ENCODE data around the gene MAP7.
"Not testable (repeated sequence)": the region's sequence is repeated elsewhere in the genome, so short reads cannot be mapped to it uniquely, and the experiment has no call there.

Gene MAP7

DNA sequence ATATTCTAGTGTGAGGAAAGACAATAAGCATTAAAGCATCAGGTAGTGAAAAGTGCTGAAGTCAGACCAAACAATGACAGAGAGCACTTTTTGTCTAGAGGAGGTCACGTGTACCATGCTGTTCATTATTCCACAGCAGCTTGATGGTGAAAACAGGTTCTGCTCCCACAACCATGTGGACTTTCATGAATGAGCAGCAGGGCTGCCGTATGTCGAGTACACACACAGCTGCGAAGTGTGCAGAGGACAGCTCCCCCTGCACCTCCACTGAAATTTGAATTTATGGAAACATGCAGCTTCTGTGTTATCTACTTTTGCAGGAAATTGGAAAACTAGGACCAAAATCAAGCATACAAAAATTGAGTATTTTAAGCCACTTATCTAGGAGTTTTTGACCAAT lies 85.3 kb downstream of the MAP7 start:
- no peak for DNase-seq

DNA sequence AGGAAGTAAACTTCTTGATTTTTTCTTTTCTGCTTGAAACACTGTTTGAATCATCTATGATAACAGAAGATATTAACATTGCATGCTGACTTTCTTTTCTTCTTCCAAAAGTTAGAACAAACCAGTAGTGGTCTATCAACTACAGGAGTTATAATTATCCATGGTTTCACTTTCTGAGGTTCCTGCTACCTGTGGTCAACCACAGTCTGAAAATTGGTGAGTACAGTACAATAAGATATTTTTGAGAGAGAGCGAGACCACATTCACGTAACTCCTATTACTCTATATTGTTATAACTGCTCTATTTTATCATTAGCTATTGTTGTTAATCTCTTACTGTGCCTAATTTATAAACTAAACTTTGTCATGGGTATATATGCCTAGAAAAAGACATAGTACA lies 86.1 kb downstream of the MAP7 start:
- no peak for DNase-seq

DNA sequence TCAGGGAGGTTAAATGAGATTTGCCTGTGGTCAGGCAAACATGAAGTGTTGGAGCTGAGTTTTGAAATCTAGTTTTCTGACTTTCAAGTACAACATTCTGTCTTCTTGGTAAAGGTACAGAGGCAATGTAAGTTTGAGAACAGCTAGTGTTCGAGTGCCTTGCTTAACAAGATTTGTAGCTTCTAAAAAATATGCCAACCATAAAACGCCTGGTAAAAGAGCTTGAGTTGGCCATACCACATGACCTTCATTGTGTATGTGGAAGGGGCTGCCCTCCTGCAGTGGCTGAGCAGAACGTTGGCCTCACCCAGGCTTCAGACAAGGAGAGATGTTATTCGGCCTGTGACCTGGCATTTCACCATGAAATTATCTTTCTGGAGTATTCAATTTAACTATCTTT lies 86.5 kb downstream of the MAP7 start:
- DNase-seq = no peak

DNA sequence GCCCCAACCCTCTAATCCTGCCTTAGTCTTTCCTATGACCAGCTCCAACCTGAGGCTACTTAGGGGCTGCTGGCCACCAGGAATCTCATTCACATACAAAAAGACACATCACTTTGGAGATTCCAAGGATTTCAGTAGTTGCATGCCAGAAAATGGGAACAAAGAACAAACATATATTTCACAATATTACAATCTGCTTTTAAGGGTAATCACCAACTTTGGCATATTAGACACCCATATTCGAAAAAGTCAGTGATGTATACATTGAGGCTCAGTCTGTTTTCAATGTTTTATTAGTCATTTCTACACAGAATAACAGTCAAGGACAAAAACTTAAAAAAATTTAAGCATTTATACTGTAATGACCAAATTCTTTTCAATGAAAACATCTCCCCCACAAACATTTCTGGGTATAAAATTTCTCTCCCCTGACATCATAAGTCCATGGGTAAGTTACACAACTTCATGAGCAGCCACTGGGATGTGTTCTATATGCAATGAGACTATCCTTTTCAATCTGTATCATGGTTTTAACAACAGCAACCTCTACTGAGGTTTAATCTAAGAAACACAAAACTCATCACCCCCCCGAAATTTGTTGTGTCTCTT lies 103.5 kb downstream of the MAP7 start:
- no peak for DNase-seq

DNA sequence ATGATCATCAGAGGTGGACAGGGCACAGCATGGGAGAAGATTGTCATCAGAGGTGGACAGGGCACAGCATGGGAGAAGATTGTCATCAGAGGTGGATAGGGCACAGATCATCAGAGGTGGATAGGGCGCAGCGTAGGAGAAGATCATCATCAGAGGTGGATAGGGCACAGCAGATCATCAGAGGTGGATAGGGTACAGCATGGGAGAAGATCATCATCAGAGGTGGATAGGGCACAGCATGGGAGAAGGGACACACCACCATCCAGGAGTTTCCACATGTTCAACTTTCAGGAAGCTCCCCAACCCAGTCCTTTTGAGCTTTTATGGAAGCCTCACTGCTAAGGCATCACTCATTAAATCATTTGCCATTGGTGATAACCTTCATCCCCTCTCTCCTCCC lies 104.1 kb downstream of the MAP7 start:
- no peak for DNase-seq

DNA sequence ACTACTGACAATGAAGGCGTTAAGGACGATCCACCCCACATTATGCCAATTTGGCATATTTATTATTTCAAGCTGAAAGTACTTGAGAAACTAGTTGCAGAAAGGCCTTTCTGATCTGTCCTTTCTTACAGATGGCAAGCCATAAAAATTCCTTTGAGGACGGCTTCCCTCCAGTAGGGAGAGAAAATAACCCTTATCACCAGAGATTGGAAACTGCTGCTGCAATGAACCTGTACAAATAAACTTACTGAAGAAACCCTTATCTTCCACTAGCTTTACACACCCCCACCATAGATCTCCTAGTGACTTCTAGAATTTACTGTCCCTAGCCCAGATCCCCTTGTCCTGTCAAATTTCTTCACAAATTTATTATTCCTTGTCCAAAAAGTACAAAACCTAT lies 105.2 kb downstream of the MAP7 start:
- DNase-seq = no peak

DNA sequence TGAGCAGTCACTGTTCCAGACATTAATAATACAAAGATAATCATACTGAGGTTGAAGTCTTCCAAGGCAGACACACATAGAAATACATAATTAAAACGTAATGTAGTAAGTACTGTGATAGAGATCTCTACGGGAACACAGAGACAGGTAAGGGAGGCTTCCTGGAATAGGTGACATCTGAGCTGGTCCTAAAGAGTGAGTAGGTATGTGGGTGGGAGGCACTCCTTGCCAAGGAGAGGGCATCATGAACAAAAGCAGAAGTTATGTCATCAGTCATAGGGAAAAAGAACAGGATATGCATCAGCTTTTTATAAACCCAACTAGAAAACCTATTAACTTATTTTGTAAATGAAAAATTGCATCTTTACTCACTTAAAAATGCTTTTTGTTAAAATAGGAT lies 110.0 kb downstream of the MAP7 start:
- DNase-seq = no peak

DNA sequence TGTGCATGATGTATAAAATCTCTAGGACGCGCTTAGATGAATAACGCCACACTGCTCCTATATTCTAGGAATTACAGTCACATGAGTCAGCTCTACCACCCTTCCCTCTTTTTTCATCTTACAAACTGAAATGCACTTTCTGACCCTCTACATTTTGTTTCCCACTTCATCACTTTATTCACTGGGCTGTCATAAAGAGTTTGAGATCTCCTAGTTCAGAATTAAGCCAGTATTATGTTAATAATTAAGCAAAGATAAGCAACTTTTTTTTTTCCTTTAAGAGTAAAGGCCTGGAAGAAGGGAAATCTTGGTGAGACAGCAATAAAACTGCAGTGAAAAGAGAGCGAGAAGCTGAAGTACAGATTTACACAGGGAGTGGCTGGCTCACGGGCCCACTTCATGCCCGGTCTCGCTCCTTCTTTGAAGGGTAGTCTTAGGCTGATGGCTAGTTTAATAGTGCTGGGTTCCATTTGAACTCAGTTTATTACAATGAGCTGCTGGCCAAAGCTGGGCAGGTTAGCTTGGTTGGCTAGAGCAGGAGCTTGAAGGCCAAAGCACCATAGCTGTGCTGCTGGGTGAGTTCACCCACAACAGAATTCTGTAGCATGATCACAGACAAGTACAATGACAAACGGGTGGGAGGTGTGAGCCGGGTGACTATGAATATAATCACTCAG lies 110.6 kb downstream of the MAP7 start:
- no peak for DNase-seq

DNA sequence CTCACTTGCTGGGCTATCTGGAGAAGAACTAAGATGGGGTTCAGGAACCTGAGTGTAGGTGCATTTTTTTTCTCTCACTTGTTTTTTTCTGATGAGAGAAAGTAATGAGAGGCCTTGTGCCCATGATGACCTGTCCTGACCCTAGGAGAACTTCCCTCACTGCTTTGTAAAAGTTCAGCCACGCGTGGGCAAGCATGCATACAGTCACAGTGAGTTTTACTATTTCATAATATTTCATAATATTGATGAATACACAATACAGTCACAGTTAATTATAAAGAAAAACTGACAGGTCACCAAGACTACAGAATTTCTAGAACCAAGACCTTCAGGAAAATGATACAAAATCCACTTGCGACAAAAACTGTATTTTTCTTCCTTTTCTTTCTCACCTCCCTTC lies 111.8 kb downstream of the MAP7 start:
- no peak for DNase-seq

DNA sequence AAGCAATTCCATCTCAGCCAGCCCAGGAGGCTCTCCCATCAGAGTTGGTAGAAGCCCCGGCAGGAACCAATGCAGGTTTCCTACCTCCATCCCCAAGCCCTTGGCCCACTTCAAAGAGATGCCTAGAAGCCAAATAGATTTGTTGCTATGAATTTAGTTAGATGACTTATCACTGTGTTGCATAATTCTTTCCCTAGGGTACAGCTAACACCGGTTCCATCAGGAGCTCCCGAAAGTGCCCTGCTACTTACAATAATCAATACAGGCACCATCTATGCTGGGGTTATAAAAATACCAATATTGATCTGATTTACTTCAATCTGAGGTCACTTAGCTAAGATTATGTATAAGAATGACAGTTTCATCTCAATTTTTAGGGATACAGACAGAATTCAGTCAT lies 113.0 kb downstream of the MAP7 start:
- no peak for DNase-seq

DNA sequence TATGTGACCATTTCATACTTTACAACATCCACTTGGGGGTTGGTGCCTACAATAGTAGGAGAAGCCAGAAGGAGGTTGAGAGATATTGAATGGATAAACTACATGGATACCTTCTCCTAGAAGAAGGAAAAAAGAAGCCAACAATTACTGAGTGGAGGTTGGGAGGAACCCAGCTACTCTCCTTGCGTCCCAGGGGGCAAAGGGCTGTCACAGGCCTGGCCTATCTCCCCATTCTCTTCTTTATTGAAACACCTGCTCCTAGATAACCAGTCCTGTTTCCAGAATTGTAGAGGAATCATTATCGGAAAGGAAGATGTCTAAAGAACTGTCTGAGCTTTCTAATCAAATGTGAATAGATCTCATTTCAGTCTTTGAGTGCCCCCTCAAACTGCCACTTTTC lies 115.1 kb downstream of the MAP7 start:
- no peak for DNase-seq

DNA sequence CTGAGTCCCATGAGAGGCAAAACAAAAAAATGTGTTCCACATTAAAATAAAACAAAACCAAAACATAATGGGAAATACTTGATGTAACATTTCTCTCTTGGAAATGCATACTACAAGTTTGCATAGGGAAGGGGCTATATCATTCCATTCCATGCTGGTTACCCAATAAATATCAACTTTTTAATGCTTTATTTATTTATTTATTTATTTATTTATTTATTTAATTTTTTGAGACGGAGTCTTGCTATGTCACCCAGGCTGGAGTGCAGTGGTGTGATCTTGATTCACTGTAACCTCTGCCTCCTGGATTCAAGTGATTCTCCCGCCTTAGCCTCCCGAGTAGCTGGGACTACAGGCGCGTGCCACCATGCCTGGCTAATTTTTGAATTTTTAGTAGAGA lies 118.9 kb downstream of the MAP7 start:
- DNase-seq = not testable (repeated sequence)

DNA sequence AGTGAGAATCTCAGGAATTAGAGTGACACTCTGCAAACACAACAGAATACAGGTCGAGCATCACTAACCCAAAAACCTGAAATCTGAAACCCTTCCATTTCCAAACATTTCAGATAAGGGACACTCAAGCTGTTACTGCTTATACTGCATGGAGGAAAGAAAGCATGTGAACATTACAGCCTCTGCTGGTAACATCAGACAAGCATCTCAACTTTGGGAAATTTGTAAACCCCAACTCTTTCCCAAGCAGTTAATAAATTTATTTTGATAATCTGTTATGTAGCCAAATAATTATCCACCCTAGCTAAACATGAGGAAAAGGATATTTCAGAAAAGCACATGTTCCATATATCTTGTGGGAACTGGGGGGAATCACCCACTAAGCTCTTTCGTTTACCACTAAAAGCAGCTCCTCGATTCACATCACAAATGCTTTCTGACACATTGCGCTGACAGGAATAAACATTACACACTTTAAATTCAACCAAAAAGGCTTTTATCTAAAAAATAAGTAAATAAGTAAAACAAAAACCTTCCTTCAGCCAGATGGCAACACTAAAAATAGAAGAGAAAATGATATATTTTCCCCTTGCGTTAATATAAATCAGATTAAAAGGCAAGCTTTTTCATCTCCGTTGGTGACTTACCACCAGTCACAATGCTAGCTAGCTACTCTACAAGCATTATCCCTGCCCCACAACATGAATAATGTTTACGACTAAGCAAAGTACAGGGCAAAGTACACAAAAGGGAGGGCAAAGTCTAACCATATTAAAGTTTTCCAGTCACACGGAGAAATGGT lies 120.8 kb downstream of the MAP7 start:
- no peak for DNase-seq

DNA sequence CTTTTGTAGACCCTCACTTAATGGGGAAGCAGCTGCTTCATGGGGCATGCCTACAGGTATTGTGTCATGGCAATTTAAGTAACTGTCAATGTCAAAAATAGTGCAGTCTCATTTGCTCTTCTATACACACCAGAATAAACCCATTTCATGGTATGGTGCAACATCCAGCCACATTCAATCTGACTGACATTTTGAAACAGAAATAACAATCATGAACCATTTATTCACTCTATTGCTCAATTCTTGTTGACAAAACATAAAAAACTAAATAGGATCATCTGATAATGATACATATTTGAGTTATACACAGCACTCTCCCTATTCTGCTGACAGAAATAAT lies 122.9 kb downstream of the MAP7 start:
- no peak for DNase-seq

DNA sequence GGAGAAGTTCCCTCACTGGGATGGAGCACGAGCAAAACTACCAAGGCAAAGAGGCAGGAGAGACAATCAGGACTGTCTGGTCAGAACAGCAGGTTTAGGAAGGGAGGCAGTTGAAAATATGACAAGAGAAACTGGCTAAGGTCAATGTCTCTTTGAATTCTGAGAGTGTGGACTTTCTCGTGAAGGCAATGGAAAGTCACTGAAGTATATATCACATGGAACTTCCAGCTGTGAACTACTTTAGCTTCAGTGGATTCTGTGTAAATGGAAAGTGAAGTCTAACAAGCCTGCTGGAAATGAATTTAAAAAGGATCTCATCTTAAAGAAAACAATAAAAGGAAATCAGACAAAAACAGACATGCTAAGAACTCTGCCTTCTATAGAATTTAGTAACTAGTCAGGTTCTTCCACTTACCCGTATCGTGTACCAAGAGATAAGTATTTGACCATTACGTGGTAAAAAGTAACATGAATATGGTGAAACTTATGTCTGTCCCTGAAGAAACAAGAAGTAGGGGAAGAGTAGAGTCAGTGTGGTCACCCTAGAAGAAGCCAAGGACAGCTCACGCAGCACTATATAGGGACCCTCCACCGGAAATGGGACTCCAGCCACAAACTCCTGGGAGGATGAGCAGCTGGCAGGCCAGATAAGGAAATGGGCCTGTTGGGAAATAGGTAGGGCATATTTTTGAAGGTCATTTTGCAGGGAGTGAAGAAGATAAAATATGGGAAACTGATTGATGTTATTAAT lies 123.4 kb downstream of the MAP7 start:
- DNase-seq = no peak

DNA sequence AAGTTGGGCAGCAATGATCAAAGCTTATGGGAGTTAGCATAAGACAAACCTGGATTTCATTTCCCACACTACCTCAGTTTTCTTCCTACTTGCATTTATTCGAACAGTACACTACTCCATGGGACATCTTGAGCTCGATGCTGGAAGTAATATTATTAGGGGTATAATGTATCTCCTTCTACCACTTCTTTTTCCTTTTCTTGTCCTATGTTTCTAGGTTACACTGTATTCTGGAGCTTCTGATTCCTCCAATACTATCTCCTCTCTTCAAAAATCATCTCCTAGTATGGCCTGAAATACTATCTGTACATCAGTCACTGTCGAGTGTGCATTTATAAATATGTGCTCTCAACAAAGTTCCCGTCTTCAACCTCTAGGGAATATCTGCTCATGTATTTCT lies 124.4 kb downstream of the MAP7 start:
- no peak for DNase-seq

DNA sequence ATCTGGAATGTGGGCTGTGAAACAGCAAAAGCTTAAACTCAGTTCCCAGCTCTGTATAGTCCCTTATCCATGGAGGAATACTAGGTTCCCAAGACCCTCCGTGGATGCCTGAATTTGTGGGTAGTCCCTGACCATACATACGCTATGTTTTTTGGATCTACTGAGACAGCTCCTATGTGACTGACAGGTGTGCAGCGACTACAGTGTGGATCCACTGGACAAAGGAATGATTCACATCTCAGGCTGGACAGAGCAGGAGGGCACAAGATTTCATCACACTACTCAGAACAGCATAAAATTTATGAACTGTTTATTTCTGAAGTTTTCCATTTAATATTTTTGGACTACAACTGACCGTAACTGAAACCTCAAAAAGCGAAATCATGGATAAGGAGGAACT lies 125.3 kb downstream of the MAP7 start:
- no peak for DNase-seq

DNA sequence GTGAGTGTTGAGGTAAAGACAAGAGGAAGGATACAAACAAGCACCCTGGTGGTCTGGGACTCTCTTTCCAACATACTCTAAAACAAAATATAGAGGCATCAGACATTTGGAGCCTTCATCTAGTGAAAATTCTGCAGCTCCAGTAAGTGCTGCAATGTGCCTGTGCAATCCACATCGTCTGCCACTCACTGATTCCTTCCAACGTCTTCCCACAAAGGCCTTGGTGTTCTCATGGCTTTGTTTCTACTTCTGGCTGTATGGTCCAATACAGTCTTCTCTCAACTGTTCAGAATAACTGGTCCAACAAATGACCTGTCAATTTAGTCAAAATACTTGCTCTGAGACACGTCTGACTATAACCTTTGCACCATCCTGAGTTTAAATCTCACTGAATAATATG lies 125.8 kb downstream of the MAP7 start:
- no peak for DNase-seq

DNA sequence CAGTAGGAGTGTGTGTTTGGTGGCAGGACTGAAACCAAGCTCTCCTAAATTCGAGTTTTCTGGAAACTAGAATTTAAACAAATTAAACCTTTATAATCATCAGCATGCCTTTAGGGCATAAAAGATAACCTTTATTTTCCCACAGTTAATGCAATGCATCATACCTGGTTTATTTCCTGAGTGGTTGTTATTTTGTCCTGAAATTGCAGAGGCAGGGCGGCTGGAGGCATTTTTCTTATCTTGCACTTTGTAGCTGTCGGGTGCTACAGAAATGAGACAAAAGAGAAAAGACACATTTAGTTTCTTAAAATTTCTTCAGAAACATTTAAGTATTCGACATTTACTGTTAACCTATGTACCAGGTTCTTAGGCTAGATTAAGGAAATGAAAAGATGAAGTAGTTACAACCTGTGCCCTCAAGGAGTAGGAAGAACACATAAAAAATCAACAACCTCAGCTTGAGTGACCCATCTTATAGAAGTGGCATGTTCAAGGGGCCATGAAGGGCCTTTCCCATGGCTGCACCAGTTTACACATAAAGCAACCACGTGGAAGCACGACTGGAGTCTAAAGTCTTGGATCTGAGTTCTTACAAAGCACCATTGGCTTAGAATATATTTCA lies 128.6 kb downstream of the MAP7 start:
- DNase-seq = no peak

DNA sequence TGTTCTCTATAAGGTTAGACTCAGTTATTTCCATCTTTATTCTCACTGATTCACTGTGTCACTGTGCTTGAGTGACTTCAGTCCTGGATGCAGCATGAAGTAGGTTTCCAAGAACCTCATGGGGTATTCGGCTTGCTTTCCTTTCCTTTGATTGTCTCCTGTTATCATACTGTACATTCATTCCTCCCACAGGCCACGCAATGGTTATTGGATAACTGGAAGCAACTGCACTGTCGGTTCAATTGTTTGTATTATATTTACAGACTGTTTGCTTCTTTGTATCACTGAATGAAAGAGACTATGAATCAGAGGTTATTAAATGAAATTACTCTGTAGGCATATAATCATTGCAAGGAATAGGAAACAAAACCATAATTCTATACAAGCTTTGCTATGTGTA lies 129.4 kb downstream of the MAP7 start:
- DNase-seq = no peak

DNA sequence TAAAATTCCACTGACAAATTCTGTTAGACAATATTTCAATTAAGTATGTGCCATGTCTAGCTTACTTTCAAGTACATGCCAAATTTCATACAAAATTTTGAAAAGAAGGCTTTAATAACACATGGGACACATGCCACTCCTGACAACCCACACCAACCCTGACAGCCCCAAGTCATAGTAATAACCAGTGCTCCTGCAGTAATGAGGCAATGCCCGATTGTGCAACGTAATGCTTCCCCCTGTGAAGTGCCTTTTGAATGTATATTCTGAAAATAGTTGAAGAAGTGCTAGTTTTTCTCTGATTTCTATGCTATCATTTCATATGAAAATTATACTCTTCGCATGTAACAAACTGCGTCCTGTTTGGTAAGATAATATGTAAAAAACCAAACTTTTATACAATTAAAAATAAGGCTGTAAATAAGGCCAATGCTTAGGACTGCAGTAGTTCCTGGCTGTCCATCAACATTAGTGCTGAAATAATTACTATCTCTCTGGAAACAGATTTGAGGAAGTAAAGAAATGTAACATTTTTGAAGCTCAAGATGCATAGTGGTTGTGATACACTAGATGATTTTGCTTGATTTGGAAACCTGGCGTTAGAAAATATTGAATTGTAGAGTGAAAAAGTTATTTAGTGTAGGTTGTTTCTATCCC lies 134.7 kb downstream of the MAP7 start:
- no peak for DNase-seq

DNA sequence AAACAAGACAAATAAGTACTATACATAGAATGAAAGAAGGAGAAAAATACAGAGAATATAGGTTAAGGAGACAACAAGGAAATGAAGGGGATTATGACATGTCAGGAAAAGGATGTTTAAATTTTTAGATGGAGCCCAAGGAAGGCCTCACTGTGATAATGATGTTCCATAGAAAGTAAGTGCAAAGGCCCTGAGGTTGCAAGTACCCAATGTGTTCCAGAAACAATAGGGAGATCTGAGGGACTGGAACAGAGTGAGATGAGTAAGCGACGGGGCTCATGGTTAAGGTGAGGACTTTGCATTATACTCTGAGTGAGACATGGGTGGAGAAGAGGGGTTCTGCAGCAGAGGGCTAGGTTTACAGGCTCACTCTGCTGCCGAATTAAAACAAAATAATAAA lies 137.8 kb downstream of the MAP7 start:
- no peak for DNase-seq
